Common myeloid progenitor, CD34-positive (primary cell): ENCODE measurements around the gene NRP2.

Experiments
- CTCF ChIA-PET: fragments of 350-600 bp; sonication (Branson Sonifier 250); formaldehyde crosslinking; loops from one replicate; lab custom pipeline; 2021; ENCODE audit warnings: antibody characterized with exemption; lab: Charles Lee
- POLR2A ChIA-PET: fragments of 350-600 bp; sonication (Branson Sonifier 250); formaldehyde crosslinking; loops from one replicate; lab custom pipeline; 2021; ENCODE audit warnings: antibody characterized with exemption; lab: Charles Lee
- DNase-seq, 3 donors: peaks; one replicate each; pipeline versions ENCODE4 v3.0.0 to v3.0.0-alpha.2; 2013
- H3K27ac ChIP-seq, 2 experiments: 1 replicate in 1 of 2; 2 replicates in 1 of 2; pipeline ENCODE4 v1.7.0; 2013; ENCODE audit warnings: inconsistent platforms in 2 of 2, low read length in 2 of 2, mild to moderate bottlenecking in 2 of 2, low read depth in 1 of 2, moderate library complexity in 1 of 2; ENCODE audit not compliant: severe bottlenecking in 2 of 2, insufficient read depth in 1 of 2, poor library complexity in 1 of 2
- H3K27me3 ChIP-seq, 5 experiments: replicated peaks in 2 of 5; 1 replicate in 3 of 5; 2 replicates in 2 of 5; pipeline versions ENCODE4 v1.6.1 to v1.7.0; 2013; ENCODE audit warnings: low read length in 4 of 5, mild to moderate bottlenecking in 2 of 5, moderate library complexity in 2 of 5, inconsistent platforms in 1 of 5; ENCODE audit not compliant: insufficient read depth in 5 of 5, control insufficient read depth in 4 of 5
- H3K36me3 ChIP-seq, 4 experiments: 1 replicate in 2 of 4; 2 replicates in 2 of 4; pipeline versions ENCODE4 v1.6.1 to v1.7.0; 2013; ENCODE audit warnings: low read length in 3 of 4, control low read depth in 1 of 4, mild to moderate bottlenecking in 1 of 4; ENCODE audit not compliant: control insufficient read depth in 4 of 4, insufficient read depth in 4 of 4
- H3K4me1 ChIP-seq, 4 experiments: 1 replicate in 3 of 4; 2 replicates in 1 of 4; pipeline versions ENCODE4 v1.6.1 to v1.7.1; 2013; ENCODE audit warnings: low read length in 3 of 4, mild to moderate bottlenecking in 3 of 4, control low read depth in 1 of 4, inconsistent platforms in 1 of 4, moderate library complexity in 1 of 4; ENCODE audit not compliant: control insufficient read depth in 4 of 4, insufficient read depth in 4 of 4; ENCODE audit errors: control extremely low read depth in 1 of 4
- H3K4me3 ChIP-seq, 7 experiments: 1 replicate in 4 of 7; 2 replicates in 3 of 7; pipeline versions ENCODE4 v1.5.1 to v1.7.0; 2013; ENCODE audit warnings: mild to moderate bottlenecking in 7 of 7, low read length in 6 of 7, moderate library complexity in 6 of 7, inconsistent platforms in 2 of 7, low read depth in 2 of 7, control low read depth in 1 of 7; ENCODE audit not compliant: insufficient read depth in 4 of 7, control insufficient read depth in 1 of 7; ENCODE audit errors: extremely low read depth in 1 of 7
- H3K9me3 ChIP-seq, 5 experiments: 1 replicate in 4 of 5; 2 replicates in 1 of 5; pipeline versions ENCODE4 v1.6.1 to v1.7.1; 2013; ENCODE audit warnings: low read length in 4 of 5, mild to moderate bottlenecking in 2 of 5, inconsistent platforms in 1 of 5, low read depth in 1 of 5, moderate library complexity in 1 of 5; ENCODE audit not compliant: control insufficient read depth in 4 of 5, insufficient read depth in 2 of 5; ENCODE audit errors: control extremely low read depth in 1 of 5
- WGBS: methylation state at CpG from one replicate; pipeline ENCODE4 v1.1.5; 2013; ENCODE audit not compliant: insufficient coverage; 5-methylcytosine and 5-hydroxymethylcytosine counted together

The NRP2 gene

DNA sequence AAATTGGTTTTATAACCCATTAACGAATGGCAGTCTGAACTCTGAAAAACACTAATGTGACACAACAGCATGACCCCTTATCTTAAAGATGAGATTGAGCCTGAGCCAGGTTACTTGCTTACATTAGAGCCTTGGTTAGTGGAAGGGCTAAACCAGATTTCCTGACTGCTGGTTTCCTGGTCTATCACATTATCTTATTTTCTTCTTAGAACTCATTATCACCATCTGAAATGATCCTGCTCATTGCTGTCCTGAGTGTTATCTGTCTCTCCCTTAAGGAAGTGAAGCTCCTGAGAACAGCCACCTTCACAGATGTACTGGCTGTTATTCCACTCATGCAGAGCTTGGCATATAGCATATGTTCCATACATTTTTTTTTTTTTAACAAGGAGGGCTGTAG is 9.0 kb upstream of the NRP2 start:
- Histone ChIP-seq H3K27me3 (peaks cover 0 to 4% (median 0%) of the 10 kb centered on the region in 5 experiments), H3K4me3 (no peak overlapping the region), H3K27ac (no peak overlapping the region), H3K36me3 (no peaks in the 10 kb centered on the region), H3K9me3 (no peaks in the 10 kb centered on the region), H3K4me1 (no peaks in the 10 kb centered on the region)
- no peak for DNase-seq
- POLR2A ChIA-PET, result no interaction called here
- CTCF ChIA-PET, result interaction anchor here (1.1 to 1.3 kb wide), 2 partner anchors 9 to 15 kb away, joined by 3 read pairs; partner anchors contain the start of gene NRP2
- WGBS, result 71% methylated on average over 1 of the region's 1 CpG

DNA sequence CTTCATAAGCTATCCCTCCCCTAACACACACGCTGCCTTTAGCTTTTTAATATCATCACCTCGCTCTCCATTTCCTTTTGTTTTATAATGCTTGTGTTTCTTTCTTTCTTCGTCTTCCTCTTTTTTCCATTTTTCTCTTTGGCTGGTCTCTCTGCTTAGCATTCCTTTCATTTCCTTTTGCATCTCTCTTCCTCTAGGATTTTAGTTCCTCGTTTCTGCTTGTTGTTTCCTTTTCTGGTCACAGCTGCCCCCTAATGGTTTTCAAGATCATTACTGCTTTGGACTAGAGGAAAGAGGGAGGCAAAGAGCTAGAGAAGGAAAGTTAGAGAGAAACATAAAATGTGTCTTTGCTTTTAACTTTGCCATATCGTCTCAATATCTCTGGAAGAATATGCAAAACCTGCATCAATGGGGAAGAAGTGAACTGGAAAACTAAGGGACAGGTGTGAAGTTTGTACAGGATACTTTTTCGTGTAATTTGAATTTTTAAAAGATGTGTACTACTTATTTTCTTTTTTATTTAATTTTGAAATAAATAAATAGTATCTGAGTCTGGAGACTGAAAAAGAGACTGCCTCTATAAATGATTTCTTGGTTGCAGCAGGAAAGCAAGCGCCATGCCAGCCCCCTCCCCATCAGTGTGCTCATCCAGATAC is 6.3 kb upstream of the NRP2 start:
- DNase-seq, result peak in 2 of 3 donors; percentile 50 to 55
- no peak overlapping the region for H3K27ac ChIP-seq

DNA sequence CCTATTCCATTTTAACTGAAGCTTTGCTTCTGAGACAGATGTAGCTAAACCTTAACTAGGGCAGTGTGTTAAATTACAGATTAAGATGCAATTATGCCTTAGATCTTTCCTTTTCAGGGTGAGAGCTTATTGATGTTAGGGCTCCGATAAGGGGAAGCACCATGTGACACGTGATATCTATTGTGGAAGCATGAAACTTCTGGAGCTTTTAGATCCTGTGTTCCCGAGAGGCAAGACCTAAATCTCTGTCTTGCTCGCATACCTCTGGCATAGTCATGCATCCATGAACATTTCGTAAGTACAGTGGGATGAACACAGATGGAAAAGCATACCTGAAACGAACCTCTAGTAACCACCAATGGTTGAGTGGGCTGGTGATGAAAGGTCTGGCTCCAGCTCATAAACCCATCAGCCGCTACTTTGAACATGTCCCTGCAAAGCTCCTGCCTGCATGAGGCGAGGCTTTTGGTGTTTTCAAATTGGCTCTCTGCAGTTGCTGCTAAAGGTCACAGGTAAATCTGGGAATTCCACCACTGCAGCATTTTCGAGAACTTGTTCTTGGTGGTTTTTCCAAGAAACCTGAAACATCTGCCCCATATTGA is 3.7 kb upstream of the NRP2 start:
- WGBS, result 96% methylated on average over 9 of the region's 9 CpGs
- H3K4me1 ChIP-seq, result peaks cover 3 to 20% (median 16%) of the 10 kb centered on the region in 4 experiments
- H3K9me3 ChIP-seq, result no peaks in the 10 kb centered on the region
- H3K36me3 ChIP-seq, result no peaks in the 10 kb centered on the region
- H3K27ac ChIP-seq, result no peak overlapping the region
- H3K4me3 ChIP-seq, result no peak overlapping the region
- DNase-seq, result no peak
- peaks cover 2 to 38% (median 30%) of the 10 kb centered on the region in 5 experiments for H3K27me3 ChIP-seq
- CTCF ChIA-PET, result interaction anchor here (0.9 to 2.3 kb wide), 10 partner anchors 13 to 1418 kb away, joined by 3 to 6 read pairs (median 4); no protein-coding TSS in a partner anchor
- POLR2A ChIA-PET, result no interaction called here

More for the DNA sequence above, 6.3 kb upstream of the NRP2 start:
- H3K4me1 ChIP-seq, result no peaks in the 10 kb centered on the region
- ChIA-PET POLR2A (no interaction called here), CTCF (interaction anchor here (0.6 to 3.8 kb wide), 24 partner anchors 9 to 1570 kb away, joined by 3 to 14 read pairs (median 4); no protein-coding TSS in a partner anchor)
- no peaks in the 10 kb centered on the region for H3K9me3 ChIP-seq
- peaks cover 0 to 17% (median 11%) of the 10 kb centered on the region in 5 experiments for H3K27me3 ChIP-seq
- no peaks in the 10 kb centered on the region for H3K36me3 ChIP-seq
- peak overlapping the region in 1 of 7 experiments; percentile 19 for H3K4me3 ChIP-seq
- 44% methylated on average over 3 of the region's 7 CpGs for WGBS

DNA sequence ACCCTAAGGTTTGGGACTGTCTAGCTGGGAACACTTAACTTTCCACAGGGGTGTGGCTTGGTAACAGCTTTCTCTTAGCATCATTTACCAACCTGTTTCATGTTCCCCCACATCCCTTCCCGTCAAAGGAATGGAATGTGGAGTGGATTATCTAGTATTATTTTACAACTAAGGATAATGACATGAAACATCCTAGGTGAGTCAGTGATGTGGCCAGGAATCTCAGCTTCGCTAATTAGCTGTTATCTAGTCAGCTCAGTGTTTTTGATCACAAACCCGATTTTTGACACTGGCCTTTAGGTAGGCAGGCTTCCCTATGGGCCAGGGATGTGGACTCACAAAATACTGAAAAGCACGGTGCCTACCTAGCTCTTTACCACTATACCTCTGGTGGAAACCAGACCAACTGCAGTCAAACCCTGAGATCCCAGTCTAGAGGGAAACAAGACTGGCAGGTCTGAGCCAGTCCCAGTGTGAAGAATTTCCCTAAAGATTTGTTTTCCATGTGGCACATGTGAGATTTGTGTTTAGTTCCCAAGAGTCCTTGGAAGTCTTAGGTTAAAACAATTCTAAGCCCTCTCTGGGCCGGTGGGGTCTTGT is 2.8 kb upstream of the NRP2 start:
- 71% methylated on average over 4 of the region's 5 CpGs for WGBS
- peaks cover 3 to 20% (median 16%) of the 10 kb centered on the region in 4 experiments for H3K4me1 ChIP-seq
- H3K9me3 ChIP-seq, result no peaks in the 10 kb centered on the region
- H3K36me3 ChIP-seq, result no peaks in the 10 kb centered on the region
- peaks cover 2 to 47% (median 38%) of the 10 kb centered on the region in 5 experiments for H3K27me3 ChIP-seq
- no peak overlapping the region for H3K4me3 ChIP-seq
- no peak for DNase-seq
- no peak overlapping the region for H3K27ac ChIP-seq
- POLR2A ChIA-PET, result interaction anchor here (0.6 kb wide), 1 partner anchor 279 kb away, joined by 3 read pairs; no protein-coding TSS in a partner anchor
- CTCF ChIA-PET, result interaction anchor here (0.7 to 2.3 kb wide), 14 partner anchors 11 to 1419 kb away, joined by 3 to 6 read pairs (median 4); no protein-coding TSS in a partner anchor

DNA sequence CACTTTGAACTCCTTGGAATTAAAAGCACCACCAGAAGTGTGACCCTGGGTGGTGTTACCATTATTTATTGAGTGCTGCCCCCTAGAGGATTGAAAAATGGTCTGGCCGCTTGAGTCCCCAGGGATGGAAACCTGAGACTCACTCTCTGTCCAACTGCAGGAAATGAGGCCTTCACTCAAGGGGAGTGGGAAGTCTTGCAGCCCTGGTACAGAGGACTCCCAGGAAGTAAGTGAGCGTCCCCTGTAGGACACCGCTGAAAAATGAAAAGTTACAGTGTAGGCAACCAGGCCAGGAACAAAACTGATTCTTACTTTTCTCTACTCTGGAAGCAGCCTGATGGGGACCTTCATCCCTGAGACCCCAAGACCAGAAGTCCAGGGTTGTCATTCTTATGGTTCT is 2.2 kb upstream of the NRP2 start:
- H3K27ac ChIP-seq, result no peak overlapping the region
- POLR2A ChIA-PET, result no interaction called here
- H3K27me3 ChIP-seq, result peaks cover 2 to 52% (median 42%) of the 10 kb centered on the region in 5 experiments
- no peaks in the 10 kb centered on the region for H3K36me3 ChIP-seq
- H3K9me3 ChIP-seq, result no peaks in the 10 kb centered on the region
- WGBS, result 13% methylated on average over 3 of the region's 3 CpGs
- H3K4me1 ChIP-seq, result peaks cover 3 to 25% (median 20%) of the 10 kb centered on the region in 4 experiments
- DNase-seq, result peak; percentile 59 to 68 (median 62)
- CTCF ChIA-PET, result interaction anchor here (0.8 to 2.3 kb wide), 5 partner anchors 13 to 1420 kb away, joined by 3 to 6 read pairs (median 3); no protein-coding TSS in a partner anchor
- H3K4me3 ChIP-seq, result no peak overlapping the region

DNA sequence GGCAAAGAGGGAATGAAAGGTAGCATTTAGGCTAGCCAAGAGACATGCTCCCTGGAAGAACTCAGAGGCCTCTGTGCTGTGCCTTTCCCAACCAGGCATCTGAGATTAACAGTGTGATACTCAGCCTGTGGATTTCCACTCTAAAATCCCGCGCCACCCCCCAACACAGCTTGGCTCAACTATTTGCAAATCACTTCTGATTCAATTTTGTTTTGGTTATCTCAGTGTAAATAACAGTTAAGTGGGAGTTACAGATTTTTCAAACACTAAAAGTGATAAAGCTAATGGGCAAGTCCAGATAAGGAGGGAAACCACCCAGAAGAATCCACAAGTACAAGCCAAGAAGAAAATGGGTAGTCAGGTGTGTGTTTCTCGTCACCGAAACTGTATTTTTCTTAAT is 1.4 kb upstream of the NRP2 start:
- ChIA-PET CTCF (interaction anchor here (0.6 to 1.9 kb wide), 7 partner anchors 10 to 807 kb away, joined by 3 to 4 read pairs (median 3); no protein-coding TSS in a partner anchor), POLR2A (no interaction called here)
- no peaks in the 10 kb centered on the region for H3K36me3 ChIP-seq
- H3K4me1 ChIP-seq, result peaks cover 3 to 34% (median 28%) of the 10 kb centered on the region in 4 experiments
- no peak overlapping the region for H3K27ac ChIP-seq
- no peak overlapping the region for H3K4me3 ChIP-seq
- no peaks in the 10 kb centered on the region for H3K9me3 ChIP-seq
- no peak for DNase-seq
- H3K27me3 ChIP-seq, result peaks cover 2 to 61% (median 42%) of the 10 kb centered on the region in 5 experiments
- WGBS, result no CpG with 5 or more reads among the region's 4 CpGs
